ENCODE data around the gene RAB23.
A peak's percentile ranks its signal among the peaks of the same experiment; 100 is the strongest.

RAB23 gene

DNA sequence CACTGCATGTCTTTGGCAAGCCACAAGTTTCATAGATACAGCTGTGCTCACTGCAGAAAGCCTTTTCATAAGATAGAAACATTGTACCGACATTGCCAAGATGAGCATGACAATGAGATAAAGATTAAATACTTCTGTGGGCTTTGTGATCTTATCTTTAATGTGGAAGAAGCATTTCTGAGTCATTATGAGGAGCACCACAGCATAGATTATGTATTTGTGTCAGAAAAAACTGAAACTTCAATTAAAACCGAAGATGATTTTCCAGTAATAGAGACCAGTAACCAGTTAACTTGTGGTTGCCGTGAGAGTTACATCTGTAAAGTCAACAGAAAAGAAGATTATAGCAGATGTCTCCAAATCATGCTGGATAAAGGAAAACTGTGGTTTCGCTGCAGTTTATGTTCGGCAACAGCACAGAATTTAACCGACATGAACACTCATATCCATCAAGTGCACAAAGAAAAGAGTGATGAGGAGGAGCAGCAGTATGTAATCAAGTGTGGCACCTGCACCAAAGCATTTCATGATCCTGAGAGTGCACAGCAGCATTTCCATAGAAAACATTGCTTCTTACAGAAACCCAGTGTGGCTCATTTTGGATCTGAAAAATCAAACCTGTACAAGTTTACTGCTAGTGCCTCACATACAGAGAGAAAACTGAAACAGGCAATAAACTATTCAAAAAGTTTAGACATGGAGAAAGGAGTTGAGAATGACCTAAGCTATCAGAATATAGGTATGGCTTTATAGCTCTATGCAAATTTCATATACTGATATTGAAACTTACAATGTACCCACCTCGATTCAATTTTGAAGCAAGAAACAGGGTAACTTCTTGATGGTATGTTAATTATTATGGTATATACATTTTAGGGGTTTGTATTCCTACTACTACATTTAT is 73.9 kb downstream of the RAB23 start:
- no peak for TF ChIP-seq POLR2A (IDR thresholded peaks at IDR 0.05; ENCODE audit: low read depth, low read length)
- FAIRE-seq = peak; percentile 84
- DNase-seq (ENCODE audit: insufficient read length, low spot score) = no peak

DNA sequence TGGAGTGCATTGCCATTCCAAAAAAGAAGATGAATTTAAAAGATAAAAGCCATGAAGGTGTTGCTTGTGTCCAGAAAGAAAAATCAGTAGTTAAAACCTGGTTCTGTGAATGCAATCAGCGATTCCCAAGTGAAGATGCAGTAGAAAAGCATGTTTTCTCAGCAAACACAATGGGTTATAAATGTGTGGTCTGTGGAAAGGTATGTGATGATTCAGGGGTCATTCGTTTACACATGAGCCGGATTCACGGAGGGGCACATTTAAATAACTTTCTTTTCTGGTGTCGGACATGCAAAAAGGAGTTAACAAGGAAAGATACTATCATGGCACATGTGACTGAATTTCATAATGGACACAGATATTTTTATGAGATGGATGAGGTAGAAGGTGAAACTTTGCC is 74.7 kb downstream of the RAB23 start:
- FAIRE-seq (no peak), DNase-seq (ENCODE audit: insufficient read length, low spot score) (no peak)
- TF ChIP-seq POLR2A (IDR thresholded peaks at IDR 0.05; ENCODE audit: low read depth, low read length) = no peak

DNA sequence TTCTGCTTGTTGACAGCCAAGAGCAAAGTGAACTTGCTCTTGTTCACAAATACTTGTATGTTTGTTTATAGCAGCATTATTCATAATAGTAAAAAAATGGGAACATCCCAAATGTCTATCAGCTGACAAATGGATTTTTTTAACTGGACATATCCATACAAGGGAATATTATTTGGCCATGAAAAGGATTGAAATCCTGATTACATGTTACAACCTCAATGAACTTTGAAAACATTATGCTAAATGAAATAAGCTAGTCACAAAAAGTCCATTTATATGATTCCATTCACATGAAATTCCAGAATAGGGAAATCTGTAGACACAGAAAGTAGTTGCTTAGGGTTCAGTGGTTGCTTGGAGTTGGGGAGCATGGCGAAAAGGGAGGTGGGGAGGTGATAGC is 78.4 kb downstream of the RAB23 start:
- DNase-seq (ENCODE audit: insufficient read length, low spot score) (no peak), FAIRE-seq (peak; percentile 75)
- TF ChIP-seq POLR2A (IDR thresholded peaks at IDR 0.05; ENCODE audit: low read depth, low read length) = no peak

GRCh38 chr6:57142178-57142525 is 80.0 kb downstream of the RAB23 start:
- DNase-seq (ENCODE audit: insufficient read length, low spot score) (no peak), FAIRE-seq (no peak)
- no peak for TF ChIP-seq POLR2A (IDR thresholded peaks at IDR 0.05; ENCODE audit: low read depth, low read length)

GRCh38 chr6:57141451-57142177 is 80.5 kb downstream of the RAB23 start:
- TF ChIP-seq POLR2A (IDR thresholded peaks at IDR 0.05; ENCODE audit: low read depth, low read length) = no peak
- no peak for DNase-seq (ENCODE audit: insufficient read length, low spot score)
- FAIRE-seq = no peak

GRCh38 chr6:57138026-57138425 is 84.1 kb downstream of the RAB23 start:
- no peak for TF ChIP-seq POLR2A (IDR thresholded peaks at IDR 0.05; ENCODE audit: low read depth, low read length)
- DNase-seq (ENCODE audit: insufficient read length, low spot score) (no peak), FAIRE-seq (no peak)

- FAIRE-seq = no peak
- TF ChIP-seq POLR2A (IDR thresholded peaks at IDR 0.05; ENCODE audit: low read depth, low read length) = no peak
- DNase-seq (ENCODE audit: insufficient read length, low spot score) = no peak
Observed at GRCh38 chr6:57137350-57137749, 84.8 kb downstream of the RAB23 start.
